HepG2 (cell line): ENCODE results near the gene CSTPP1.

ENCODE experiments used
- BATF2 ChIP-seq: sonication (generic); formaldehyde crosslinking; IDR thresholded peaks from 2 replicates; pipeline ENCODE4 v1.8.0; 2022; ENCODE audit warnings: mild to moderate bottlenecking, missing genetic modification reagents, moderate library complexity
- BCLAF1 ChIP-seq: fragments of 450-650 bp; IDR thresholded peaks from 2 replicates; pipeline ENCODE4 v1.6.1; 2017; ENCODE audit warnings: mild to moderate bottlenecking
- CTCF ChIP-seq: sonication (generic); formaldehyde crosslinking; IDR thresholded peaks from 2 replicates; pipeline ENCODE4 v1.5.0; 2020; ENCODE audit warnings: mild to moderate bottlenecking, missing genetic modification reagents, moderate library complexity
- HDAC1 ChIP-seq: sonication (generic); formaldehyde crosslinking; IDR thresholded peaks from 2 replicates; pipeline ENCODE4 v1.5.1; 2020; ENCODE audit warnings: mild to moderate bottlenecking, missing genetic modification reagents
- HNRNPK ChIP-seq: fragments of 200-400 bp; formaldehyde crosslinking; IDR thresholded peaks from 2 replicates; pipeline ENCODE4 v1.6.1; 2018; ENCODE audit warnings: low read length, low read depth, moderate library complexity, mild to moderate bottlenecking; ENCODE audit not compliant: poor library complexity, severe bottlenecking
- JARID2 ChIP-seq: sonication (generic); formaldehyde crosslinking; IDR thresholded peaks from 2 replicates; pipeline ENCODE4 v1.8.1; 2023; ENCODE audit warnings: missing genetic modification reagents, inconsistent platforms; ENCODE audit not compliant: insufficient replicate concordance
- NRL ChIP-seq: sonication (generic); formaldehyde crosslinking; IDR thresholded peaks from 2 replicates; pipeline ENCODE4 v1.5.0; 2020; ENCODE audit warnings: missing genetic modification reagents, mild to moderate bottlenecking, moderate library complexity, borderline replicate concordance
- POLR2A ChIP-seq, 2 experiments: IDR thresholded peaks; 2 replicates each; pipeline ENCODE4 v1.6.1; 2011; ENCODE audit warnings: low read depth in 2 of 2, low read length in 2 of 2, mild to moderate bottlenecking in 1 of 2, moderate library complexity in 1 of 2; ENCODE audit not compliant: insufficient read depth in 1 of 2
- SETDB1 ChIP-seq: sonication (generic); formaldehyde crosslinking; IDR thresholded peaks from 2 replicates; pipeline ENCODE4 v1.5.1; 2020; ENCODE audit warnings: missing genetic modification reagents, mild to moderate bottlenecking, borderline replicate concordance
- SIN3A ChIP-seq: IDR thresholded peaks from 2 replicates; pipeline ENCODE4 v1.6.1; 2011; ENCODE audit warnings: low read depth, mild to moderate bottlenecking, control low read depth, low read length, borderline replicate concordance
- SP5 ChIP-seq: IDR thresholded peaks from 2 replicates; pipeline ENCODE4 v1.6.1; 2016; ENCODE audit warnings: low read depth, borderline replicate concordance
- ZNF407 ChIP-seq: sonication (generic); formaldehyde crosslinking; IDR thresholded peaks from one replicate; pipeline ENCODE4 v1.5.1; 2020; ENCODE audit warnings: mild to moderate bottlenecking, missing genetic modification reagents; ENCODE audit errors: not compliant biosample characterization
- ZNF430 ChIP-seq: sonication (generic); formaldehyde crosslinking; IDR thresholded peaks from 2 replicates; pipeline ENCODE4 v1.9.0; 2021; ENCODE audit warnings: mild to moderate bottlenecking, missing genetic modification reagents

- TF ChIP-seq NRL (CRISPR knock-in tag) (no peak), ZNF430 (CRISPR knock-in tag) (no peak), BCLAF1 (no peak), JARID2 (CRISPR knock-in tag) (no peak), CTCF (CRISPR knock-in tag) (no peak), SIN3A (no peak), SP5 (CRISPR knock-in tag) (no peak), SETDB1 (CRISPR knock-in tag) (no peak), HNRNPK (no peak), POLR2A (IDR thresholded peaks at IDR 0.05; ENCODE audit: insufficient read depth in 1 of 2, low read depth in 2 of 2, low read length in 2 of 2) (no peak), HDAC1 (CRISPR knock-in tag) (no peak), BATF2 (CRISPR knock-in tag) (no peak), ZNF407 (CRISPR knock-in tag) (no peak)
These were observed 42.8 kb downstream of the CSTPP1 start for GRCh38 chr11:46979358-46979757.
